Astrocyte of the cerebellum (primary cell): ENCODE data around the gene MAP2.
A peak's percentile ranks its signal among the peaks of the same experiment; 100 is the strongest.

Experiments
- DNase-seq: peaks from one replicate; pipeline ENCODE4 v3.0.0-alpha.2; 2011; ENCODE audit warnings: low read depth
- H3K4me3 ChIP-seq: 2 replicates; pipeline ENCODE4 v1.5.1; 2011; ENCODE audit warnings: mild to moderate bottlenecking, low read depth, low read length, moderate library complexity
- in situ Hi-C: cut with HindIII; loops from 2 replicates; pipeline ENCODE4 v1.10.0; 2017; ENCODE audit warnings: low sequenced_read_pairs
- TF ChIP-seq, protein P1 (sequence below): IDR thresholded peaks from 2 replicates; pipeline ENCODE4 v1.5.1; 2012; ENCODE audit warnings: low read length, low read depth, moderate library complexity, mild to moderate bottlenecking; ENCODE audit errors: missing control alignments

MAP2 gene

GRCh38 chr2:209619782-209620181 lies 195.9 kb downstream of the MAP2 start:
- H3K4me3 ChIP-seq, result no peak overlapping the region
- DNase-seq, result no peak
- in situ Hi-C loops, result no loop called here
- TF ChIP-seq, protein P1, sequence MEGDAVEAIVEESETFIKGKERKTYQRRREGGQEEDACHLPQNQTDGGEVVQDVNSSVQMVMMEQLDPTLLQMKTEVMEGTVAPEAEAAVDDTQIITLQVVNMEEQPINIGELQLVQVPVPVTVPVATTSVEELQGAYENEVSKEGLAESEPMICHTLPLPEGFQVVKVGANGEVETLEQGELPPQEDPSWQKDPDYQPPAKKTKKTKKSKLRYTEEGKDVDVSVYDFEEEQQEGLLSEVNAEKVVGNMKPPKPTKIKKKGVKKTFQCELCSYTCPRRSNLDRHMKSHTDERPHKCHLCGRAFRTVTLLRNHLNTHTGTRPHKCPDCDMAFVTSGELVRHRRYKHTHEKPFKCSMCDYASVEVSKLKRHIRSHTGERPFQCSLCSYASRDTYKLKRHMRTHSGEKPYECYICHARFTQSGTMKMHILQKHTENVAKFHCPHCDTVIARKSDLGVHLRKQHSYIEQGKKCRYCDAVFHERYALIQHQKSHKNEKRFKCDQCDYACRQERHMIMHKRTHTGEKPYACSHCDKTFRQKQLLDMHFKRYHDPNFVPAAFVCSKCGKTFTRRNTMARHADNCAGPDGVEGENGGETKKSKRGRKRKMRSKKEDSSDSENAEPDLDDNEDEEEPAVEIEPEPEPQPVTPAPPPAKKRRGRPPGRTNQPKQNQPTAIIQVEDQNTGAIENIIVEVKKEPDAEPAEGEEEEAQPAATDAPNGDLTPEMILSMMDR, result no peak

DNA sequence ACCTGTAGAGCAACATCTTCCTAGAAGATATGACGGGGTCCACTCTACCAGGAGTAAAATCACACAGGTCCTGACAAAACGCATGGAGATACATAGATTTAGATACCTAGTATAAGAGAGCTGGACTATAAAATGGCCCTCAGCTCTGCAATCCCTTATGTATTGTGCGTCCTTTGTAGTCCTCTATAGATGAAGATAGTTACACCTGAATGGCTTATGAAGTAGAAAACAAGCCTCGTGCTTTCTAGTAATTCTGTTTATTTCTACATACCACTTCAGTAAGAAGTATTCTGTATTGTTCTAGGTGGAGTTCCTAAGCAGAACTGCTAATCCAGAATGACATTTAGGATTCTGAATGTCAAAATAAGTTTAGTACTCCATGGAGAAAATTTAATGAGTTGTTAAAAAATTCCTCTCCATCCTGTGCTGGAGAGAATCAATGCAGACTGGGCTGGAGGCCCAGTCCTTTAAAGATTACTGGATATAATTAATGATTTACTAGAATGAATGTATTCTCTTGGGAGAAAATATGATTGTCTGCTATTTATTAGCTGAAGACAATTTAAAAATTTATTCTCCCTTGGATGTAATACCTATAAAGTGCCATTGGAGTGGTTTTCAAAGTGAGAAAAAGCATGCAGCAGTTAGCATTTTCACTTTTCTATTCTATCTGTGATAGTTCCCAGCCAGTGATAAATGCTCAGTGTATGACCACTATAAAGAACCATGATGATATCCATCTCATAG lies 200.5 kb downstream of the MAP2 start:
- TF ChIP-seq, protein P1, result no peak
- in situ Hi-C loops, result no loop called here
- H3K4me3 ChIP-seq, result no peak overlapping the region
- no peak for DNase-seq

DNA sequence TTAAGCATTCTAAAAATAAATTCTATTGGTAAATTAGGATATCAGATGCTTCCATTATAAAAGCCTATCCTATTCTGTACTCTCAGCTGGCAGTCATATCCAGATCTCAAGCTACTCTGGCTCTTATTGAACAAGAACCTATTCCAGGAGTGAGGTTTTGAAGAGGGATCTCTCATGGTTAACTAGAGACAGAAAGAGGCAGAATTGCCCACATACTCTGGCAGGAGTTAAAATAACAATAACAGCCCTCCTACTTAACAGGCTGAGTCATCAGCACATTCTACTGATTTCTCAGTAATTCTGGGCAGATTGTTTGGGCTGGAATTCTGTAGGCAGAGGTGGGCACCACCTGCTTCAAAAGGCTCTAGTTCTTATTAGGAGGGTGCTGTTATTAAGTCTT lies 205.8 kb downstream of the MAP2 start:
- TF ChIP-seq, protein P1, result no peak

DNA sequence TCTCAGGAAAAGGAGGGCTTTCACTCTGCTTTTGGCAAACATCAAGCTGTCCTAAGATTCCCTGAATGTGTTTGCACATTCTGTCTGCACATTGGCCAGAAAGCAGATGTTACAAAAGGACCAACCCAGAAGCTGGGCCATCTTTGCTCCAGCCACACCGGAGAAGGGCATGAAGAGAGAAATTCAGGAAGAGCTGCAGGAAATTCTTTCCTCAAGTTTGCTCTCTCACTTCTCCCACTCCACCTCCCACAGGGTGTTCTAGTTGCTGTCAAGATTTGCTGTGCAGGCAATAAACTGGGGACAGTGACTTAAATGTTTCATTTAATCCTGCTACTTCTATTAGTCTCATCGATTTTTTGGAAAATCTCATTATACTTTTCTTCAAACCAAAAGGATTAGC lies 210.1 kb downstream of the MAP2 start:
- TF ChIP-seq, protein P1, result no peak
- in situ Hi-C loops, result no loop called here
- no peak for DNase-seq
- H3K4me3 ChIP-seq, result no peak overlapping the region

More for the DNA sequence above, 205.8 kb downstream of the MAP2 start:
- peak; percentile 74 for DNase-seq
- H3K4me3 ChIP-seq, result no peak overlapping the region
- in situ Hi-C loops, result no loop called here

GRCh38 chr2:209636076-209636475 lies 212.2 kb downstream of the MAP2 start:
- H3K4me3 ChIP-seq, result no peak overlapping the region
- DNase-seq, result no peak
- TF ChIP-seq, protein P1, result no peak
- in situ Hi-C loops, result no loop called here

DNA sequence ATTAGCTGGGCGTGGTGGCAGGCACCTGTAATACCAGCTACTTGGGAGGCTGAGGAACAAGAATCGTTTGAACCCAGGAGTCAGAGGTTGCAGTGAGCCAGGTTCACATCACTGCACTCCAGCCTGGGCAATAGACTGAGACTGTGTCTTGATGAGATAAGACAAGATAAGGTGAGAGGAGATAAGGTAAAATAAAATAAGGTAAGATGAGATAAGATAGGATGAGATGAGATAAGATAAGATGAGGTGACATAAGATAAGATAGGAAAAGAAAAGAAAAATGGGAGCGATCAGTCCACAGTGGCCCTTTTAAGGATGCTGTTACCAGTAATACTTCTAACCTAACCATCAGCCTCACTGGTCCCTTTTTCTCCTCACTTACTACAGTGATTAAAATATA lies 213.4 kb downstream of the MAP2 start:
- TF ChIP-seq, protein P1, result no peak
- no peak overlapping the region for H3K4me3 ChIP-seq
- in situ Hi-C loops, result no loop called here
- no peak for DNase-seq
